Endodermal cell (in vitro differentiated cells): ENCODE results near the gene GLIS1. TPM values are rescaled to one million over a fixed set of nuclear protein-coding genes. Genes with fewer than 3 reads are reported as not detected.

Experiments used
- DNase-seq: peaks from one replicate; pipeline ENCODE4 v3.0.0-alpha.2; 2017
- H3K27ac ChIP-seq: 2 replicates; pipeline ENCODE4 v1.5.1; 2013; ENCODE audit warnings: mild to moderate bottlenecking, low read depth, low read length, moderate library complexity
- H3K27me3 ChIP-seq: 2 replicates; pipeline ENCODE4 v1.6.1; 2013; ENCODE audit warnings: mild to moderate bottlenecking, low read length, moderate library complexity; ENCODE audit not compliant: insufficient read depth, control insufficient read depth, poor library complexity, severe bottlenecking
- H3K36me3 ChIP-seq: 2 replicates; pipeline ENCODE4 v1.7.0; 2013; ENCODE audit warnings: mild to moderate bottlenecking, low read length, moderate library complexity; ENCODE audit not compliant: control insufficient read depth, insufficient read depth
- H3K4me1 ChIP-seq: one replicate; pipeline ENCODE4 v1.7.0; 2013; ENCODE audit warnings: low read length; ENCODE audit not compliant: control insufficient read depth, insufficient read depth
- H3K4me3 ChIP-seq: 2 replicates; pipeline ENCODE4 v1.5.1; 2013; ENCODE audit warnings: mild to moderate bottlenecking, low read length, moderate library complexity
- H3K9ac ChIP-seq: 2 replicates; pipeline ENCODE4 v1.6.1; 2013; ENCODE audit warnings: mild to moderate bottlenecking, low read length, moderate library complexity; ENCODE audit not compliant: poor library complexity, severe bottlenecking; ENCODE audit errors: extremely low read depth
- H3K9me3 ChIP-seq: 2 replicates; pipeline ENCODE4 v1.6.1; 2013; ENCODE audit warnings: mild to moderate bottlenecking, low read length, moderate library complexity; ENCODE audit not compliant: control insufficient read depth
- H3K27ac Mint-ChIP-seq: 2 replicates; pipeline ENCODE4 v1.8.0; 2020; ENCODE audit warnings: mixed read lengths
- H3K27me3 Mint-ChIP-seq: 2 replicates; pipeline ENCODE4 v1.8.0; 2021; ENCODE audit warnings: mild to moderate bottlenecking, mixed read lengths; ENCODE audit not compliant: insufficient read depth
- H3K36me3 Mint-ChIP-seq: 2 replicates; pipeline ENCODE4 v1.8.0; 2020; ENCODE audit warnings: low read depth, mixed read lengths
- H3K4me1 Mint-ChIP-seq: 2 replicates; pipeline ENCODE4 v1.8.0; 2020; ENCODE audit warnings: mixed read lengths
- H3K4me3 Mint-ChIP-seq: 2 replicates; pipeline ENCODE4 v1.8.0; 2020; ENCODE audit warnings: mild to moderate bottlenecking, moderate library complexity, mixed read lengths
- H3K9me3 Mint-ChIP-seq: 2 replicates; pipeline ENCODE4 v1.8.0; 2020; ENCODE audit warnings: mild to moderate bottlenecking, mixed read lengths
- CTCF ChIP-seq: fragments of 200-600 bp; sonication (generic); conservative IDR thresholded peaks from 2 replicates; pipeline ENCODE4 v1.5.0; 2021; ENCODE audit warnings: antibody characterized with exemption, mild to moderate bottlenecking
- WGBS, 2 experiments: methylation state at CpG; one replicate each; pipeline versions ENCODE4 v1.1.5 to v1.1.7; 2013; ENCODE audit warnings: missing lambda C conversion rate in 2 of 2, mixed read lengths in 1 of 2; ENCODE audit not compliant: insufficient coverage in 1 of 2, insufficient read length in 1 of 2; 5-methylcytosine and 5-hydroxymethylcytosine counted together
- total RNA-seq, 2 donors: library from RNA; stranded (reverse); fragmentation: NEBNext Ultra II Directional in 1 of 2; extraction: Animal tissue kit (Norgen Biotek cat#: 25700) in 1 of 2; gene quantifications; 2 replicates in 1 of 2; 3 replicates in 1 of 2; pipeline ENCODE4 v1.2.1, GENCODE V29; 2021

Gene GLIS1
- total RNA-seq, 2 donors from 2014 or later, result 2.1 to 3.9 TPM

DNA sequence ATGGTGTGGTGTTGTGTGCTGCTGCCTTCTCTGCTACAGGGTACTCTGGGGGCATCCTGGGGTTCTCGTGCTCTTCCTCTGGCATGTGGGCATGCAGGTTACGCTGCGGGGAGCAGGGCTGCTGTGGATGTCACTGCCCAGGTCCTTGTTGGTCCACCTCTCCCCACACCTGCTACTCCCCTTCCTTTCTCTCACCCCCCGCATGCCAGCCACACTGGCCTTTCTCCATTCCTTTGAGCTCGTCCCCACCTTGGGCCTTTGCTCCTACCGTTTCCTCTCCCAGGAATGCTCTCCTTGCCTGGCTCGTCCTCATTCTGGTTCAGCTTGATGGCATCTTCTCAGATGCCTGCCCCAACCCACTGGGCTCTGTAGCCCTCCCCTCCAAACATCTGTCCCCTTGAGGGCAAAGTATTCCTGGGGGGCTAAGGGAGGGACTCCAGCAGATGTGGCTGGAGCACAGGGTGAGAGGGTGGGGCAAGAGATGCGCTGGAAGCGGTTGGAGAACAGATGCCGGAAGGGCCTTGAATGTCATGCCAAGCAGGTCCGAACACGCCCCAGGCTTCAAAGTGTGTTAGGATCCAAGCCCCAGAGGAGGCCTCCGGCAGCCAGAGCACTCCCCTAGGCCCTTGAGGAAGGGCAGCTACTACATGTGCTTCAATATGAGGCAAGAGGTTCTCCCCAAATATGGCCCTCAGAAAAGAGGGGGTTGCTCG lies 256.4 kb downstream of the GLIS1 start:
- peak; percentile 38 for DNase-seq
- H3K4me3 Mint-ChIP-seq, result no peak overlapping the region
- TF ChIP-seq CTCF, result no peak
- 90 to 95% methylated on average over 12 to 14 of the region's 14 CpGs for WGBS, 2 experiments
- H3K36me3 Mint-ChIP-seq, result no peaks in the 10 kb centered on the region
- H3K27ac Mint-ChIP-seq, result no peak overlapping the region
- H3K27me3 ChIP-seq, result no peaks in the 10 kb centered on the region
- H3K4me1 Mint-ChIP-seq, result peaks cover 2% of the 10 kb centered on the region
- no peak overlapping the region for H3K9ac ChIP-seq
- H3K27me3 Mint-ChIP-seq, result peaks cover 3% of the 10 kb centered on the region
- H3K9me3 Mint-ChIP-seq, result no peaks in the 10 kb centered on the region
- no peaks in the 10 kb centered on the region for H3K36me3 ChIP-seq
- H3K27ac ChIP-seq, result no peak overlapping the region
- H3K9me3 ChIP-seq, result no peaks in the 10 kb centered on the region
- no peak overlapping the region for H3K4me3 ChIP-seq
- H3K4me1 ChIP-seq, result no peaks in the 10 kb centered on the region

DNA sequence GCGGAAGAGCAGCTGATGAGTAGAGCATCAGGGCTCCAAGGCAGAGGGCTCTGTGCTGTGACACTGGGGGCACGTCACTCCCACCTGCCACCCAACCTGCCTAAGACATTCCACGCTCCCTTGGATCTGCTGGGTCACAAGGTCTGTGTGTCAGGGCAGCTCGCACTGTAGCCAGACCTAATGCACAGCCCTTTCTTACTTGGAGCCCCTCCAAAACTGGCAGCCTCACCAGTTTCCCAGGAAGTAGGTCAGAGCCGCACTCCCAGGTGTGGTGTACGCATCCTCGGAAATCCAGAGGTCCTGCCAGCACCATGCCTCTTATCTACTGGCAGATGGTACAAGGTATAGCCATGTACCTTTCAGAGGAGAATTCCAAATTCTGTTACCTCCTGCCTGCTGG lies 257.5 kb downstream of the GLIS1 start:
- Histone ChIP-seq H3K27ac (no peak overlapping the region), H3K9ac (no peak overlapping the region), H3K27me3 (no peaks in the 10 kb centered on the region), H3K36me3 (no peaks in the 10 kb centered on the region), H3K4me3 (no peak overlapping the region), H3K9me3 (no peaks in the 10 kb centered on the region), H3K4me1 (no peaks in the 10 kb centered on the region)
- peaks cover 2% of the 10 kb centered on the region for H3K4me1 Mint-ChIP-seq
- no peak overlapping the region for H3K27ac Mint-ChIP-seq
- peaks cover 3% of the 10 kb centered on the region for H3K27me3 Mint-ChIP-seq
- DNase-seq, result no peak
- no peaks in the 10 kb centered on the region for H3K9me3 Mint-ChIP-seq
- H3K36me3 Mint-ChIP-seq, result no peaks in the 10 kb centered on the region
- 96 to 97% methylated on average over 6 to 7 of the region's 7 CpGs for WGBS, 2 experiments
- H3K4me3 Mint-ChIP-seq, result no peak overlapping the region
- TF ChIP-seq CTCF, result no peak

DNA sequence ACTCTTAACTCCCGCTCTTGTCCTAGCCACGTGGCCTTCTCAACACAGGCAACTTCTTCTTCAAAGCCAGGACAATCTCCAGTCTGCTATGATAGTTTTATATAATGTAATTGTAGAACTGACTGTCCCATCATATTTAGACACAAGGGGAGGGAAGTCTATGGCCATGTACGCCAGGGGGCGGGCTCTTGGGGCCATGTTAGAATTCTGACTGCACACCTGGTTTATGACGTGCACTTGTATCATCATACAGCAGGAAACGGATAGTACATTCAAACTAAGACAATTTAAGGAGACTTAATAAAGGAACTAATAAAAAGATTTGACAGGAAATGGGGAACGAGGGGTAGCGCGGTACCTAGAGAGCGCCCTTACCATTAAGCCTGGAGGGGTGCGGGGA lies 258.3 kb downstream of the GLIS1 start:
- no peak for TF ChIP-seq CTCF
- Mint-ChIP-seq H3K27me3 (peaks cover 3% of the 10 kb centered on the region), H3K9me3 (no peaks in the 10 kb centered on the region), H3K4me3 (no peak overlapping the region), H3K27ac (no peak overlapping the region), H3K36me3 (no peaks in the 10 kb centered on the region), H3K4me1 (peaks cover 2% of the 10 kb centered on the region)
- no peak for DNase-seq
- no peak overlapping the region for H3K9ac ChIP-seq
- H3K27me3 ChIP-seq, result no peaks in the 10 kb centered on the region
- H3K4me1 ChIP-seq, result no peaks in the 10 kb centered on the region
- WGBS, 2 experiments, result 95 to 98% methylated on average over 8 to 11 of the region's 11 CpGs
- no peaks in the 10 kb centered on the region for H3K9me3 ChIP-seq
- H3K27ac ChIP-seq, result no peak overlapping the region
- no peaks in the 10 kb centered on the region for H3K36me3 ChIP-seq
- no peak overlapping the region for H3K4me3 ChIP-seq
